SK-N-SH (cell line): Measurements from ENCODE around the gene ABHD2.

ENCODE experiments used
- EP300 ChIP-seq, 2 experiments: IDR thresholded peaks; 2 replicates each; pipeline versions ENCODE4 v1.4.0 to v1.6.1; 2012; ENCODE audit warnings: borderline replicate concordance in 1 of 2, low read depth in 1 of 2, low read length in 1 of 2
- EZH2phosphoT487 ChIP-seq: fragments of 200-600 bp; sonication (generic); IDR thresholded peaks from 2 replicates; pipeline ENCODE4 v1.6.1; 2017; ENCODE audit warnings: low read depth, mixed run types, mild to moderate bottlenecking, antibody characterized with exemption, moderate library complexity, borderline replicate concordance
- FOXM1 ChIP-seq: IDR thresholded peaks from 2 replicates; pipeline ENCODE4 v1.4.0; 2012; ENCODE audit warnings: low read depth, mild to moderate bottlenecking
- JUND ChIP-seq: IDR thresholded peaks from 2 replicates; pipeline ENCODE4 v1.4.0; 2012
- NFIC ChIP-seq: IDR thresholded peaks from 2 replicates; pipeline ENCODE4 v1.4.0; 2012; ENCODE audit warnings: borderline replicate concordance
- RAD21 ChIP-seq: IDR thresholded peaks from 2 replicates; pipeline ENCODE4 v1.6.1; 2012; ENCODE audit warnings: mild to moderate bottlenecking, low read length
- TF ChIP-seq, protein P1 (sequence below): fragments of 200-600 bp; sonication (generic); IDR thresholded peaks from 2 replicates; pipeline ENCODE4 v1.6.1; 2017; ENCODE audit warnings: antibody characterized with exemption, mild to moderate bottlenecking, moderate library complexity

DNA sequence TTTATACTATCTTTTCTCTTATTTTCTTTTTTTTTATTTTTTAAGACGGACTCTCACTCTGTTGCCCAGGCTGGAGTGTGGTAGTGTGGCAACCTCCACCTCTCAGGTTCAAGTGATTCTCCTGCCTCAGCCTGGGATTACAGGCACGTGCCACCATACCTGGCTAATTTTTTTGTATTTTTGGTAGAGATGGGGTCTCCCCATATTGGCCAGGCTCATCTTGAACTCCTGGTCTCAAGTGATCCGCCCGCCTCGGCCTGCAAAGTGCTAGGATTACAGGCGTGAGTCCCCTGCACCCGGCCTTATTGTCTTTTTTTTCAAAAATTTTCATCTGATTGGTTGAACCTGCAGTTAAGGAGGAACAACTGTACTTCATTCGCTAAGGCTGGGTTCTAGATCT is 21.8 kb downstream of the ABHD2 start:
- TF ChIP-seq EZH2phosphoT487 = no peak
- TF ChIP-seq NFIC = no peak
- TF ChIP-seq RAD21 = no peak
- TF ChIP-seq, protein P1, sequence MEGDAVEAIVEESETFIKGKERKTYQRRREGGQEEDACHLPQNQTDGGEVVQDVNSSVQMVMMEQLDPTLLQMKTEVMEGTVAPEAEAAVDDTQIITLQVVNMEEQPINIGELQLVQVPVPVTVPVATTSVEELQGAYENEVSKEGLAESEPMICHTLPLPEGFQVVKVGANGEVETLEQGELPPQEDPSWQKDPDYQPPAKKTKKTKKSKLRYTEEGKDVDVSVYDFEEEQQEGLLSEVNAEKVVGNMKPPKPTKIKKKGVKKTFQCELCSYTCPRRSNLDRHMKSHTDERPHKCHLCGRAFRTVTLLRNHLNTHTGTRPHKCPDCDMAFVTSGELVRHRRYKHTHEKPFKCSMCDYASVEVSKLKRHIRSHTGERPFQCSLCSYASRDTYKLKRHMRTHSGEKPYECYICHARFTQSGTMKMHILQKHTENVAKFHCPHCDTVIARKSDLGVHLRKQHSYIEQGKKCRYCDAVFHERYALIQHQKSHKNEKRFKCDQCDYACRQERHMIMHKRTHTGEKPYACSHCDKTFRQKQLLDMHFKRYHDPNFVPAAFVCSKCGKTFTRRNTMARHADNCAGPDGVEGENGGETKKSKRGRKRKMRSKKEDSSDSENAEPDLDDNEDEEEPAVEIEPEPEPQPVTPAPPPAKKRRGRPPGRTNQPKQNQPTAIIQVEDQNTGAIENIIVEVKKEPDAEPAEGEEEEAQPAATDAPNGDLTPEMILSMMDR = no peak
- no peak for TF ChIP-seq FOXM1
- TF ChIP-seq JUND = no peak
- no peak for TF ChIP-seq EP300 (IDR thresholded peaks at IDR 0.05; ENCODE audit: borderline replicate concordance in 1 of 2, low read depth in 1 of 2, low read length in 1 of 2)
